Erythroblast (primary cell): Measurements from ENCODE around the gene RPL21.
"Not testable (repeated sequence)": the region's sequence is repeated elsewhere in the genome, so short reads cannot be mapped to it uniquely, and the experiment has no call there.

Experiments used
- GATA1 ChIP-seq: IDR thresholded peaks from 2 replicates; pipeline ENCODE4 v1.6.1; 2011; ENCODE audit warnings: low read depth, mild to moderate bottlenecking, control low read depth, low read length, moderate library complexity
- POLR2A ChIP-seq: IDR thresholded peaks from 2 replicates; pipeline ENCODE4 v1.6.1; 2011; ENCODE audit warnings: mild to moderate bottlenecking, low read length

DNA sequence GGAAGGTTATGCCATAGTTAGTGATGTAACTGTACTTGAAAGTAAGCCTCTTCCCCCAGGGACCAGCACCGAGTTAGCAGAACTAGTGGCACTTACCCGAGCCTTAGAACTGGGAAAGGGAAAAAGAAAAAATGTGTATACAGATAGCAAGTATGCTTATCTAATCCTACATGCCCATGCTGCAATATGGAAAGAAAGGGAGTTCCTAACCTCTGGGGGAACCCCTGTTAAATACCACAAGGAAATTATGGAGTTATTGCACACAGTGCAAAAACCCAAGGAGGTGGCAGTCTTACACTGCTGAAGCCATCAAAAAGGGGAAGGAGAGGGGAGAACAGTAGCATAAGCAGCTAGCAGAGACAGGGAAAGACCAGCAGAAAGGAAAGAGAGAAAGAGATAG lies 33.6 kb upstream of the RPL21 start:
- TF ChIP-seq POLR2A, GATA1: not testable (repeated sequence)
